ENCODE results near the gene NTRK2.

The NTRK2 gene

DNA sequence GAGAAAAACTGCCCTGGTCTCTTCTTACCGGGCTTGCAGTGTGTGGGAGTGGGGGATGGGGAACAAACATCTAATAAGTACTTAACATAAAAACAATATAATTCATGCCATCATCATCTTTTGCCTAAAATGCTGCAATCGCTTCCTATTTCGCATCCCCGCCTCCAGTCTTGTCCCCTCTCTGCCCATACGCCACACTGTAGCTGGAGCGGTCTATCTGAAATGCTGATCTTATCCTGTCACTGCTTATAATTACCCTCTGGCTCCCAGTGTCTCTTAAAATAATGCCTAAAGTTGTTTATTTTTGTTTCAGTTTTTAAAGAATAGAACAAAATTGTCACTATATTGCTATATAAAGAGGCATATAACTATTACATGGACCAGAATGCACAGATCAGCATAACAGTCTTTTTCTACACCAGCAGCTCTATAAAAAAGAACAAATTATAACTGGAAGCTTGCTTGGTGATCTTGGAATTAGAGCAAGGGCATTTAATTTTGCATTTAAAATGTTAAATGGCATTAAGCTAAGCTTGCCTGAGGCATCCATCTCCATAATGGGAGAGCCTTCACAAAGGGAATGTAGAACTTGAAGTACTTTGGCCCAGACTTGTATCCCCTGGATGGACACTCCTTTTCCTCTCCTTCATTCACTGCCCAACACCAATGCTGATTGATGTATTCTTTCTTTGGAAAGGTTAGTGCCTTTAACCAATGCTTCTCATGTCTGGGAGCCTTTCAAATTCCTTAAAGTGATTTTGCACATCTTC is 12.2 kb downstream of the NTRK2 start:
- no peak for DNase-seq (ENCODE audit: low spot score)

DNA sequence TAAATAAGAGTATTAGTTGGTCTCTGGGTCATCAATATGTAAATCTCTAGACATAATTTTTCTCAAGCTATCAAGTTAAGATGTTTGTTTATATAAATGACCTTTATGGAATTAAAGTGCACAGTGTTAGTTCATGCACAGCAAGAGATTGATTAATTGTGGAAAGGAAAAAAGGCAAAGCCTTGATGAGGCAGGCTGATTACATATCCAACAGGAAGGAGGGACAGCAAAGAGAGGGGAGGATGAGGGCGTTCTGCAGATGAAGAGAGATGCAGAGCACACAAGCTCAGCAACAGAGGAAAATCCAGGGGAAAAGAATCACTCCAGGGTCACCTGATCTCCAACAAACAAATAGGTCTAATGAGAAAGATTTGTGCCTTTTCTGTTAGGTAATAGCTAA is 16.5 kb downstream of the NTRK2 start:
- no peak for DNase-seq (ENCODE audit: low spot score)

DNA sequence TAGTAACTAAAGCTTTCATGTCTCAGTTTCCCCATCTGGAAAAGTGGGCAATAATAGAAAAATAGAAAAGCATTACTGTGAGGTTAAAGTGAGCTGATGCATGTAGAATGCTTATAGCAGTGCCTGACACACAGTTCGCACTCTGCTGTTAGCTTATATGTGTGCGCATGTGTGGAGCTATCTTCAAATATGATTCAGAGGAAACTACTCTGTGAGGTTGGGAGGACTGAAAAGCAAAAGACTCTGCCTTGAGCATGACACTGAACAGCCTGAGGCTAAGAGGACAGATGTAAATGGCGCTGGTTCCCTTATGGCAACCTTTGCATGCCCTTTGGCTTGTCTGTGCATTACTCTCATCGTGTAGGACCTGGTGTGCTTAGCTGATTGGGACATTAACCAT is 19.4 kb downstream of the NTRK2 start:
- DNase-seq (ENCODE audit: low spot score) = no peak

DNA sequence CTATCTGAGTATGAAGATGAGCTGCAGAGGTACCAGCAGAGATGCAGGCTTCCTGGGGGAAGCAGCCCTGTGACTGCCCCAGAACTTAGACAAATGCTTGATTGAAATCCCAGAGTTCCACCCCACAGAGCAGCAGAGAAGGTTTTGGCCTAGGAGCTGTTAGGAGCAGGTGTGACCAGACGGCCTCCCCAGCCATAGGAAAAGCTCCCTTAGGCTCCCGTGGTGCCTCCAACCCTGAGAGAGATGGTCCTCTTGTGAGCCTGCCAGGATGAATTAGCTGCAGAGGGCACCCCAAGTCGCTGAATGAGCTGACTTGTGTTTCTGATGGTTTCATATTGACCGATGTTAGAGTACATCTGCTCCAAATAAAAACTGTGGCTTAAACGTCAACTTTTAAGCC is 22.1 kb downstream of the NTRK2 start:
- no peak for DNase-seq (ENCODE audit: low spot score)

DNA sequence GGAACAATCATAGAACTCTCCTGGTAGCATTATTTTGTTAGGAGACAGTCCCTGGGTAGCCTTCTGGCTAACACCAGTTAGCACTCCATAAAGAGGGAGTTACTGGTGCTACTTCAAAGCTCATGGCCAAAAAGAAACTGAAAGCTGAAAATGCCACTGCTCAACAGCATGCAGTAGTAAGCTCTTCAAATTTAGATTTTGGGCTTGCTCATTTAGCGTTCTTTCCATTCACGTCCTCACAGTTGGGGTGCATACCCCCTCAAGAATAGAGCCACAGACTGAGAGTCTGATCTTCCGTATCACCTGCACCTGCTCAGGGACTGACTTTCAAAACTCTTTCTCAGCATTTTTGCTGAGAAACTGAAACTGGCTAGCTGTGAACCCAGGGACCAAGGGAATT is 24.7 kb downstream of the NTRK2 start:
- no peak for DNase-seq (ENCODE audit: low spot score)

DNA sequence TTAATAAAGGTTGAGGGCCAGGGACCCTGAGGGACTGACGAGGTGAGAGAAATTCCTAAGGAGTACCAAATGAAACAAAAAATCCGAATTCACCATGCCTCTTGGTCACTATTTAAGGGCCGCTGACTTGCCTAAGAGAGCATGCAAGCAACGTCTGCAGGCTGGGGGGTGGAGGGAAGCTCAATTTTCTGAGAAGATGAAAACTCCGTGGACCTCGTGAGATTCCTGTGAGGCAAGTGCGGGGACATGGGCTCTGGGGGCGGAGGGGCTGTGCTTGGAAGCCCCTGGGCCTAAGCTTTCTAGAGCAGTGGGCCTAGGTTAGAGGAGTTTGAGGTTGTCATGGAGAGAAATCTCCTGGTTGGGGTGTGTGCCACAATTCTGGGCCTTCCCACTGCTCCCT is 27.5 kb downstream of the NTRK2 start:
- no peak for DNase-seq (ENCODE audit: low spot score)

DNA sequence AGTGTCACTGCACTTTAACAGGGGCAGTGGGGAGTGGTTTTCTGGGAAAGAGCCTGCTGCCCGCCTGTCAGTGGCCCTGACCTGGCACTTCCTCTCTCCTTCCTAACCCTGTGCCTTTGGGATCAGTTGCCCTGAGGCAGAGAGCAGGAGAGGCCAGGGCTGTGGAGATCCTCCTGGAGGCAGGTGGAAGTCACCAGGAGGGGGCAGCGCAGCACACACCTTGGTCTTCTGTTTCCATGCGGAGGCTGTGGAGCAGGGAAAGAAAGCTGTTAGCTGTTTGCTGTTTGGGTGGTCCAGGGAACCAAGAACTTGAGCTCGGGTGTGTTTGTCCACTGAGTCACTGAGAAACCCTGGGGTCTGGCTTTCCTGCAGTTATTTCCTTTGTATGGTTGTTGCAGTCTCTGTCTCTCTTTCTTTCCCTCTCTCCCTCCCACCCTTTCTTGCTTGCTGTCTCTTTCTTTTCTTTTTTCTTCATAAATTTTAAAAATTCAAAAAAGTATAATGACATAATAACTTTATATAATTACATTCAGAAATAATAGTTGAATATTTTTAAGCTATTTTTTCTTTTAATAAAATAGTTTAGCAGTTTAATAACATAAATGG is 28.1 kb downstream of the NTRK2 start:
- no peak for DNase-seq (ENCODE audit: low spot score)

DNA sequence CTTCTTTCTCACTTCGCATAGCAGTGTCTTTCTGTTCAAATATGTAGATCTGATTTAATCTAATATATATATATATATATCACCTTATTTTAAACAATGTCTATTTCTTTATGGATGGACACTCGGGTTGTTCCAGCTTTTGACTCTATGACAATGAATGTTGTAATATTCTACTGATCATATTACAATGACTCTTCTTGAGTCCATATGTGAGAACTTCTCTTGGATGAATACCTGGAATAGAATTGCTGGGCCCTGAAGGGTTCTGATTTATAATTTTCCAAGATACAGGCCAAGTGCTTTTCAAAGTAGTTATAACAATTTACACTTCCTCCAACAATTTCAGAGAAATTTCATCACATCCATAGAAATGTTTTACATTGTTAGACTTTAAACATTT is 28.8 kb downstream of the NTRK2 start:
- no peak for DNase-seq (ENCODE audit: low spot score)

DNA sequence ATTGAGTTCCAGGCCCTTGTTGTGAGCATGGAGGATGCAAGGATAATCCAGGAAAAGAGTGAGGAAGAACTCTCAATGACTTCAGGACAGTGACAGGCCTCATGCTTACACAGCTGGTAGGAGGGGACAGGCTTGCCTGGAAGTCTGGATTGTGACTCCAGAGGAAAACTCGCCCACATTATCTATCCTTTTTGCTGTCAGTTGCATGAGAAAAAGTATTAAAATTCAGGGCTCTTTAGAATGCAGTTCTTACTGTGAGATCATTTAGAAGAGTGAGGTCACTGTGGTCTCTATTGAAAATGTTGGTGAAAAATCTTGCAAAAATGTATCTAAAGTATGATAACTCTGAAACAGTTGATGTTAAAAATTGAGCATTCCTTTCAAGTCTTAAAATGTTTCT is 30.5 kb downstream of the NTRK2 start:
- no peak for DNase-seq (ENCODE audit: low spot score)

DNA sequence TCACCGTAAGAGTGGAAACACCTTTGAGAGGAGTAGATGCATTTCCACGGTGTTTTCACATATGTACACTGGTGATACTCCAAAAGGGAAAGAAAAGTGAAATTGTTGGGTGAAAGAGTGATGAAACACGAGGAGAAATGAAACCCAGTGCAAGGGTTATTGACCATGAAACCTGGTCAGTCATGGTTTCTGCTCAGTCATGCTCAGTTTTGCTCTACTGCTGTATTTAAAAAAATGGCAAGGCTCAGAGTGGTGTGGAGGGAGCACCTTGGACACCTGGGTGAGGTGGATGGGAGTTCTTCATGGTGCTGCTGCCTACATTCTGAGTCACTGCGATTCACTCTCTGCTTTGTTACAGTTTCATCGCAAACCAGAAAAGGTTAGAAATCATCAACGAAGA is 32.3 kb downstream of the NTRK2 start:
- no peak for DNase-seq (ENCODE audit: low spot score)

DNA sequence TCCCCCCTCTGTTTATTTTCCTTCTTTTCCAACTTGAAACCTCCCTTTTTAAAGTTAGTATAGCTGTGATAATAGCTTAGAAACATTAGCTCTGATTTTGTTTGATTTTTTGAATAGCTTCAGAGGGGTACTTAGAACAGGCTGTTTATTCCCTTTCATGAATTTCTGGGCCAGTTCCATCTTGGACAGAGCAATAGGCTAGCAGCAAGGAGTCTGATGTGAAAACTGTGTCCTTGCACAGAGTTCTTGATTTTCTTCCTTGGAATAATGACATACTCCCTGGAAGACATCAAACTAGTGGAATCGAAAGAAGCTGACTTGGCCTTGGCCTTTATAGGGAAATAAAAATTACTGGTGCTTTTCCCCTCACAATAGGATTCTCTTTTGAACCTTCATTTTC is 32.9 kb downstream of the NTRK2 start:
- peak; percentile 72 for DNase-seq (ENCODE audit: low spot score)

DNA sequence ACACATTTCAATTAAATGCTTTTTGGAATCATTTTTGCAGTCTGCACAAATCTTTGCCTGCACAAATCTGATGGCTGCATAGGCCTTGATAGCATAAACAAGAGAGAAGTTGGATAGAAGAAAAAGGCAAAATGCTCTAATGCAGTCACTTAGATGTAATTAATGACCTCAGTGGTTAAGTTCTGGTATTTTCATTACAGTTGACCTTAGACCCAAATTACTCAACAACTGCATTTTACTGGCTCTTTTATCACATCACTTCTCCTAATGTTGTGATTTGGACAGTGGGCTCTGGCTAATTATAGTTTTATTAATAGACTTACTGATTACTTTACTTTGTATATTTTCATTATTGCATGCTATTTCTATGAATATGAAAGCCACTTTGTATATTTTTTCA is 34.3 kb downstream of the NTRK2 start:
- DNase-seq (ENCODE audit: low spot score) = no peak

DNA sequence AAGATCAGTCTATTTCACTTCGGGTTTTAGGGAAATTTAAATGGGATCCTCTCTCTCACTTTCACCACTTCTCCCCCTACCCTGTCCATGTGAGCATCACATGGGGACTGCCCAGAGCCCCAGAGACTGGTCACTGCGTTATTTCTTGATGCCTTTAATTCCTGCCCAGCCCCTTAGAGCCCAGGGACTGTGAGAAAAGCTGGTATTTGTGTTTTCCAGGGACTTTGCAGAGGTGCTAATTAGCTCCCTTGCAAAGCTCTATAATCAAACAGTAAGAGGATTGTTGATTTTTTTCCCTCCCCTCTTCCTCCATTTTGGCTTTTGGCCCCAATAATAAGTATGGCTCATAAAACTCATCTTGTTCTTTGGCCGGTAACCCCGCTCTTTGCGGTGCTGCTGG is 35.6 kb downstream of the NTRK2 start:
- no peak for DNase-seq (ENCODE audit: low spot score)

DNA sequence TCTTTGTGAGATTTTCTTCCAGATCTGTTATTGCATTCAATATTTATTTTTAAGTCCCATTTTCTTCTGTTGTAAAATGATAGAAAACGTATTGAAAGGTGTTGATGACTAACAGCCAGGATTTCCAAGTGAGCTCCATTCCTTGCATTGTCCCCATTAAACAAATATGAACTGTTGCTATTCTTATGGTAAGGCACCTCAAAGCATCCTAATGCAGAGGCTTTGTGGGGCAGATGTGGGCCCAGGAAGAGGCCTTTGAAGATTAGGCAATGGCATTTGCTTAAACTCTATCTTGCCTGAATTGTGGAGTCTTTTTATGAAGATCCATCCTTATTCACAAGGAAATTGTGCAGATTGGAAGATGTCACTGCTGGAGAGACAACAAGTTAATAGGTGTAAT is 38.9 kb downstream of the NTRK2 start:
- no peak for DNase-seq (ENCODE audit: low spot score)

DNA sequence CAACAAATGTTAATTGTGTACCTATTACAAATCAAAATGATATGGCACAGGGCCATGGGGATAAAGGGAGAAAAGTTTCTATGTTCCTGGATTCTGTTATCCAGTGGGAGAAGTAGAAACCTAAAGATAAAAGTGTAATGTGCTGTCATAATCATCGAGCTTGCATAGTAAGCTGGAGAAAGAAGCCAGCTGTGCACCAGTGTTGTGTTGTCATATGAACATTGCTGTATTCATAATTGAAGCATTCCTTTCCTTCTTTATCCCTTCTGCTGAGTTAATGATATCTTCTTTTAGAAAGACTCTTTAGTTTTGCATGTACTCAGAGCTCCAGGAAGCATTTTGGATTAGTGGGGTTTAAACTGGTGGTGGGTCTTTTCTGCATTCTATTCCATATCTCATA is 39.5 kb downstream of the NTRK2 start:
- DNase-seq (ENCODE audit: low spot score) = no peak

DNA sequence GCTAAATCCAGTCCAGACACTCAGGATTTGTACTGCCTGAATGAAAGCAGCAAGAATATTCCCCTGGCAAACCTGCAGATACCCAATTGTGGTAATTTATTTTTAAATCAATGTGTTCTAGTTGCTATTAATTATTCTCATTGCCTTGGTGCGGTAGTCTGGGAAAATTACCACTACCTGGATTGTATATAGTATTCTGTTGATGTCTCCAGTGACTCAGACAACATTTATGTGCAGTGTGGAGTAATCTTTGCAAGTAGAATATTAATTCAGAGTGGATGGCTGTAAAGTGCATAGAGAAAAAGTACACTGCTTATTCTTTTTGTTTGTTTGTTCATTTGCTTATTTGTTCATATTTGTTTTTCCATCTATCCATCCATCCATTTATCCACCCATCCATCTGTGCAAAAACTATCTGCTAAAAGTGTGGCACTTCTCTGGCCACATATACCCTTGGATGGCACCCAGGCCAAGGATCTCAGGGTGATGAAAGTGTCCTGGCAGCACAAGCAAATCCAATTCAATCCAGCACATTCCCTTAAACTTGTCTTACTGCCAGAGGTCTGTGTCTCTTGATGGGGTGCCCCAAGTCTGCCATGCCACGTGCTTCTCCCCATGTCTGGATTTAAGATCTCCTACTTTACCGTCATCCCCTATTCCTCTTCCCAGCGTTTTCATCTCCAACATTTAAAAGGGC is 41.3 kb downstream of the NTRK2 start:
- no peak for DNase-seq (ENCODE audit: low spot score)

DNA sequence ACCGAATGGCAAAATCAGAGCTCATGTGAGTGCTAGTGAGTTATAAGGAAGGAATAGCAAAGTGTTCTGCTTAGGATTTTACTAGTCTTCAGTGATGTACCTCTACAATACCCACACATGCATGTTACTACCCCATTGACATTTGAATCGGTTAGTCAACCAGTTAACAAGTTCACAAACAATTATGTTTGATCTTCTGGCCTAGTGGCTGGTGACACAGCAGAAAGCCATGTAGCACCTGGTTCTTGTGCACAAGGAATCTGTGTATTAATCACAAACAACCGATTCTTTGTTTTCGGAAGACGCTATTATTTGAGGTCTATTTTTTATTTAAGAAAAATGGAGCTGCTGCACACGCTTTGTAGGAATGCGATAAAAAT is 41.9 kb downstream of the NTRK2 start:
- DNase-seq (ENCODE audit: low spot score) = no peak

DNA sequence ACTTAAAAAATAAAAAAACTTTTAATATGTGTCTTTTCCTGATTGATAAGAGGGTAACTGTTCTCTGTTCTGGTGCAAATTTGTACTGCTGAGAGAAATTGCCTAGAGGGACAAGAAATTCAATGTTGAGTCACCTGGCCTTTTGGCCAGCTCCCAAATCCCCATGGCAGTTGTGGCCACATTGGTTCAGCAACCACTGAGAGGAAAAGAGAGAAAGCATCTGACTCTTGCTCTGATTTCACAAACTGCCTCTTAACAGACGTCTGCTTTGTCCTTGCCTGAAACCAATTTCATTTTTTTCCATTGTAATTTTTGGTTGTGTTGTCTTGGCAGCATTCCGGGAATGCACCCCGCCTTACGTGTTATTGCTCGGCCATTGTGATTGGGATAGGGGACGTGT is 42.4 kb downstream of the NTRK2 start:
- DNase-seq (ENCODE audit: low spot score) = peak; percentile 66

DNA sequence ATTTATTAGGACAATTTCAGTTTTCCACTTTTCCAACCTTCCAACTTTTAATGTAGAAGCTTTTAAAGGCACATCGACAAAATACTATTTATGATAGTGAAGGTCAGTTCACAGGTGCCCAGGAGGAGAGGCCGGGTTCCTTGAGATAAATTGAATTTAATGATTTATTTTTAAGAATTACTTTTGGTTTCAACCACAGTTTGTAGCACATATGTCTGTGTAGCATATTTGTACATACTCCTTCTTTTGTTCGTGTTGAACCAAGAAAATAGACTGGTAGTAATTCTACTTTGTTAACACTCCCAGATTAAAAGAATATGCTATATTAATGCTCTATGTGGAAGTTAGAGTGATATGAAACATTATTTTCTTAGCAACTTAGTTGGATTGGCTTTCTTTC is 46.7 kb downstream of the NTRK2 start:
- no peak for DNase-seq (ENCODE audit: low spot score)

DNA sequence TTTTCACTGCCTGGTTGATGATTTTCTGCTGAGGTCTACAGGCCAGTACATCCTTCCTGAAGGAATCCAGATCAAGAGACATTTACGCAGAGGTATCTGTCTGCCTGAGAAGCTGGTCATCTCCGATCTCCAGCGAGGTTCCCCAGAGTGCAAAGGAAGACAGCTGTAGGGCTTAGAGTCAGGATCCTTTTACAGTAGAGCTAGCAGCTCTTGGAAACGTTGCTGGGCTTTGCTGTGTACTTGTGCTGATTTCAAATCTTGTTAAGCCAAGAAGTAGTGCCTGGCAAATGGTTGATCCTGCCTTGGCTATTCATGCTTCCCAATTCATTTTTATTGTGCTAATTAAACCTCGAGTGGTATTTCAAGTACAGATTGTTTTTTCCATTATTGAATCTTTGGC is 48.9 kb downstream of the NTRK2 start:
- DNase-seq (ENCODE audit: low spot score) = no peak

DNA sequence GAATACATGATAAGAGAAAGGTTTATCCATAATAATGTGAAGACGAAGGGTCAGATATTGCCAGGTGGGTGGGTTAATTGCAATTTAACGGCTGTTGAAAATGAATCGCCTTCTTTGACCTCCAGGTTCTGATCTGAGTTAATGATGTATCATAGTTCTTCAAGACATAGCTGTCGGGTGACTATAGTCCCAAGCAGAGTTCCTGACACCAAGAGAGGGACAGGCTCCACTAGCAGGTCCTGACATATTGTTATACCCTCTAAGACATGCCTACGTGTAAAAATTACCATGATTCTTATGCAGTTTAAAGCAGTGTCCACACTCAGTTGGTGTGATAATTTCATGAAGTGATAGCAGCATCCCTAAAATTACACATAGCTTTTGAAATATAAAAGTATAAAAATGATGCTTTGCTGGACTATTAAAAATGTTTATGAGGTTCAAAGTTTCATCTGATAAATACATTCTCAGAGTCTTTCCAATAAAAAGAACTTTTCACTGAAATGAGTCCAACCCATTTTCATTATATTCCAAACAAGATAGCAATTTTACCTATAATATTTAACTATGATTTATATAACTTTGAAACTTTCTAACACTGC is 53.0 kb downstream of the NTRK2 start:
- no peak for DNase-seq (ENCODE audit: low spot score)

DNA sequence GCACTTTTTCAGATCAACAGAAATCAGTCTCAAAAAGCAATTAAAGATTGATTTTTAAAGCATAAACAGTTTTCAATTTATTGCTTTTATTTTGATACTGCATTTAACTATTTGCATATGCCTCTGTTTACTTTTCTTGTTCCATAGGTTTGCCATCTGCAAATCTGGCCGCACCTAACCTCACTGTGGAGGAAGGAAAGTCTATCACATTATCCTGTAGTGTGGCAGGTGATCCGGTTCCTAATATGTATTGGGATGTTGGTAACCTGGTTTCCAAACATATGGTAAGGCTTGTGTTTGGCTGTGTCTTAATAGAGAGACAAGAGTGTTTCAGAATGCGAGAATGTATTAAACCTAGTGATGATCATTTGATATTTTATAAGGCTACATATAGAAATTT is 53.9 kb downstream of the NTRK2 start:
- DNase-seq (ENCODE audit: low spot score) = no peak

DNA sequence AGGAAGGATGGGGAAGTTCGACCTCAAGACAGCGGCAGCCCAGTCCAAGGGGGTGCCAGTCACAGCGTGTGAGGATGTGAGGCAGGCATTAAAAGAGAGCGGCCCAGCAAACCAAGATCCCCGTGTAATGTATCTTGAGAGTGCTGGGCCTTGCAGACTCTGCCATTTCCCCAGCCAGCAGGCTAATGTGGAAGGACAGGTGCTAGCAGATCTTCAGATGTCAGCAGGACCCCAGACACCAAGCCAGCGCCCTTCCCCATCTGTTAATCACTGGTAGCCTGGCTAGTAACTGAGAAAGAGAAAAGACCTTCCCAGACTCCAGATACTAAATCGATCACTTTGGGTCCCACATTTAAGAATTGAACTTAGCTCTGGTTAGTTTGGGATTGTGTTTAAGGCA is 62.2 kb downstream of the NTRK2 start:
- no peak for DNase-seq (ENCODE audit: low spot score)
